ENCODE measurements around the gene CYLD. TPM values are rescaled to one million over a fixed set of nuclear protein-coding genes. Genes with fewer than 3 reads are reported as not detected.
A peak's percentile ranks its signal among the peaks of the same experiment; 100 is the strongest.

Gene CYLD
- total RNA-seq, 1 donor = 61.9 TPM

DNA sequence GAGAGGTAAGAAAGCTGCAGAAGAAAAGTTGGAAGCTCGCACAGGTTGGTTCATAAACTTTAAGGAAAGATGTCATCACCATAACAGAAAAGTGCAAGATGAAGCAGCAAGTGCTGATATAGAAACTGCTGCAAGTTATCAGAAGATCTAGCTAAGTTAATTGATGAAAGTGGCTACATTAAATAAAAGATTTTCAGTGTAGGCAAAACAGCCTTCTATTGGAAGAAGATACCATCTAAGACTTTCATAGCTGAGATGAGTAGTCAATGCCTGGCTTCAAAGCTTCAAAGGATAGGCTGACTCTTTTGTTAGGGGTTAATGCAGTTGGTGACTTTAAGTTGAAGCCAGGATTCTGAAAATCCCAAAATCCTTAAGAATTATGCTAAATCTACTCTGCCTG lies 24.0 kb downstream of the CYLD start:
- TF ChIP-seq, protein P1, sequence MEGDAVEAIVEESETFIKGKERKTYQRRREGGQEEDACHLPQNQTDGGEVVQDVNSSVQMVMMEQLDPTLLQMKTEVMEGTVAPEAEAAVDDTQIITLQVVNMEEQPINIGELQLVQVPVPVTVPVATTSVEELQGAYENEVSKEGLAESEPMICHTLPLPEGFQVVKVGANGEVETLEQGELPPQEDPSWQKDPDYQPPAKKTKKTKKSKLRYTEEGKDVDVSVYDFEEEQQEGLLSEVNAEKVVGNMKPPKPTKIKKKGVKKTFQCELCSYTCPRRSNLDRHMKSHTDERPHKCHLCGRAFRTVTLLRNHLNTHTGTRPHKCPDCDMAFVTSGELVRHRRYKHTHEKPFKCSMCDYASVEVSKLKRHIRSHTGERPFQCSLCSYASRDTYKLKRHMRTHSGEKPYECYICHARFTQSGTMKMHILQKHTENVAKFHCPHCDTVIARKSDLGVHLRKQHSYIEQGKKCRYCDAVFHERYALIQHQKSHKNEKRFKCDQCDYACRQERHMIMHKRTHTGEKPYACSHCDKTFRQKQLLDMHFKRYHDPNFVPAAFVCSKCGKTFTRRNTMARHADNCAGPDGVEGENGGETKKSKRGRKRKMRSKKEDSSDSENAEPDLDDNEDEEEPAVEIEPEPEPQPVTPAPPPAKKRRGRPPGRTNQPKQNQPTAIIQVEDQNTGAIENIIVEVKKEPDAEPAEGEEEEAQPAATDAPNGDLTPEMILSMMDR (IDR thresholded peaks at IDR 0.05; ENCODE audit: extremely low read depth, low read depth, low read length) = no peak
- peaks cover 69% of the 10 kb centered on the region for H3K79me2 ChIP-seq (ENCODE audit: insufficient read depth, low read length)

DNA sequence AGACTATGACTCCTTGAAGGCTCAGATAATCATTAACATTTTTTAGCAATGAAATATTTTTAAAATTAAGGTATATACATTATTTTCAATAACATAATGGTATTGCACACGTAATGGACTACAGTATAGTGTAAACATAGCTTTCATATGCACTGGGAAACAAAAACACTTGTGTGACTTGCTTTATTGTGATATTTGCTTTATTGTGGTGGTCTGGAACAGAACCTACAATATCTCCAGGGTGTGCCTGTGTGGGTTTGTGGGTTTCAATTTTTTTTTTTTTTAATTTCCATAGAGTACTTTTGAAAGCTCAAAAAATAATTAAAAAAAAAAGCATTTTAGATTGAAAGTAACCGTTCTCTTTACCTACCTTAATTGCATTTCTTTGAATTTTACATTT lies 25.3 kb downstream of the CYLD start:
- H4K20me1 ChIP-seq (ENCODE audit: insufficient read depth, low read length) = peaks cover 5% of the 10 kb centered on the region
- H3K4me1 ChIP-seq (ENCODE audit: insufficient read depth, low read length) = peaks cover 11% of the 10 kb centered on the region
- H3K79me2 ChIP-seq (ENCODE audit: insufficient read depth, low read length) = peaks cover 64% of the 10 kb centered on the region
- H3K4me3 ChIP-seq (ENCODE audit: insufficient read depth, low read length) = no peak overlapping the region
- peaks cover 6% of the 10 kb centered on the region for H3K9me3 ChIP-seq (ENCODE audit: low read depth, low read length)
- H3K27me3 ChIP-seq (ENCODE audit: insufficient read depth, low read length) = no peaks in the 10 kb centered on the region
- no peak overlapping the region for H2AFZ ChIP-seq (ENCODE audit: low read length)
- no peak overlapping the region for H3K27ac ChIP-seq (ENCODE audit: low read depth, low read length)
- H3K36me3 ChIP-seq (ENCODE audit: insufficient read depth, low read length) = peaks cover 29% of the 10 kb centered on the region
- DNase-seq (ENCODE audit: insufficient read length, low spot score, missing footprints) = no peak
- H3K4me2 ChIP-seq (ENCODE audit: insufficient read depth, low read length) = no peak overlapping the region
- TF ChIP-seq, protein P1 (IDR thresholded peaks at IDR 0.05; ENCODE audit: extremely low read depth, low read depth, low read length) = no peak

More for the DNA sequence above, 24.0 kb downstream of the CYLD start:
- no peak overlapping the region for H3K4me2 ChIP-seq (ENCODE audit: insufficient read depth, low read length)
- peaks cover 5% of the 10 kb centered on the region for H4K20me1 ChIP-seq (ENCODE audit: insufficient read depth, low read length)
- H3K36me3 ChIP-seq (ENCODE audit: insufficient read depth, low read length) = peaks cover 29% of the 10 kb centered on the region
- no peak for DNase-seq (ENCODE audit: insufficient read length, low spot score, missing footprints)
- peaks cover 6% of the 10 kb centered on the region for H3K9me3 ChIP-seq (ENCODE audit: low read depth, low read length)
- H2AFZ ChIP-seq (ENCODE audit: low read length) = no peak overlapping the region
- H3K4me1 ChIP-seq (ENCODE audit: insufficient read depth, low read length) = peaks cover 9% of the 10 kb centered on the region
- H3K27ac ChIP-seq (ENCODE audit: low read depth, low read length) = no peak overlapping the region
- no peak overlapping the region for H3K4me3 ChIP-seq (ENCODE audit: insufficient read depth, low read length)
- no peaks in the 10 kb centered on the region for H3K27me3 ChIP-seq (ENCODE audit: insufficient read depth, low read length)

DNA sequence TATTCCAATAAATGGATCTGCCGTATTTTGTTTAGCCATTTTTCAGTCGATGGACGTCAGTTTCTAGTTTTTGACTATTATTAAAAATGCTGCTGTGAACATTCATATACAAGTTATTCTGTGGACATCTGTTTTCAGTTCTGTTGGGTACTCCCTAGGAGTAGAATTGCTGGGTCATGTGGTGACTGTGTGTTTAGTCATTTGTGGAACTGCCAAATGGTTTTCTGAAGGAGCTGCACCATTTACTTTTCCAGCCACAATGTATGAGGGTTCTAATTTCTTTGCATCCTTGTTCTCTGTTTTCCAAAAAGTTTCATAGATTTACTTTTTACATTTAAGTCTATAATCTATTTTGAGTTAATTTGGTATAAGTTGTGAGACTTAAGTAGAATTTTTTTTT lies 29.5 kb downstream of the CYLD start:
- no peaks in the 10 kb centered on the region for H3K9me3 ChIP-seq (ENCODE audit: low read depth, low read length)
- peak overlapping the region; percentile 72 for H3K27ac ChIP-seq (ENCODE audit: low read depth, low read length)
- no peaks in the 10 kb centered on the region for H4K20me1 ChIP-seq (ENCODE audit: insufficient read depth, low read length)
- TF ChIP-seq, protein P1 (IDR thresholded peaks at IDR 0.05; ENCODE audit: extremely low read depth, low read depth, low read length) = no peak
- H2AFZ ChIP-seq (ENCODE audit: low read length) = no peak overlapping the region
- DNase-seq (ENCODE audit: insufficient read length, low spot score, missing footprints) = peak; percentile 57
- no peak overlapping the region for H3K4me3 ChIP-seq (ENCODE audit: insufficient read depth, low read length)
- H3K4me1 ChIP-seq (ENCODE audit: insufficient read depth, low read length) = peaks cover 3% of the 10 kb centered on the region
- peaks cover 20% of the 10 kb centered on the region for H3K36me3 ChIP-seq (ENCODE audit: insufficient read depth, low read length)
- H3K27me3 ChIP-seq (ENCODE audit: insufficient read depth, low read length) = no peaks in the 10 kb centered on the region
- H3K4me2 ChIP-seq (ENCODE audit: insufficient read depth, low read length) = no peak overlapping the region
- peaks cover 63% of the 10 kb centered on the region for H3K79me2 ChIP-seq (ENCODE audit: insufficient read depth, low read length)

DNA sequence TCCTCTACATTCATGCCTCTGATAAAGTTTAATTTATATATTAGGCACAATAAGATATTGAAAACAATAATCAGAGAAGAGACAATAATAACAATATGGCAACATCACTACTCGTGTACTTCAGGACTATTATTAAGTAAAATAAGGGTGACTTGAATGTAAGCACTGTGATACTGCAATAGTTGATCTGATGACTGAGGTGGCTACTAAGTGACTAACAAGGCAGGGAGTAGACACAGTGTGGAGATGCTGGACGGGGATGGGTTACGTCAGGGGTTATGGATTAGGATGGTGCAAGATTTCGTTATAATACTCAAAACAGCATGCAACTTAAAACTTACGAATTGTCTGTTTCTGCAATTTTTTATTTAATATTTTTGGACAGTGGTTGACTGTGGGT lies 32.5 kb downstream of the CYLD start:
- TF ChIP-seq, protein P1 (IDR thresholded peaks at IDR 0.05; ENCODE audit: extremely low read depth, low read depth, low read length) = no peak
- no peak overlapping the region for H3K4me3 ChIP-seq (ENCODE audit: insufficient read depth, low read length)
- H2AFZ ChIP-seq (ENCODE audit: low read length) = no peak overlapping the region
- peaks cover 3% of the 10 kb centered on the region for H3K4me1 ChIP-seq (ENCODE audit: insufficient read depth, low read length)
- H3K27me3 ChIP-seq (ENCODE audit: insufficient read depth, low read length) = no peaks in the 10 kb centered on the region
- peaks cover 46% of the 10 kb centered on the region for H3K79me2 ChIP-seq (ENCODE audit: insufficient read depth, low read length)
- no peaks in the 10 kb centered on the region for H3K9me3 ChIP-seq (ENCODE audit: low read depth, low read length)
- H3K27ac ChIP-seq (ENCODE audit: low read depth, low read length) = no peak overlapping the region
- H3K4me2 ChIP-seq (ENCODE audit: insufficient read depth, low read length) = no peak overlapping the region
- no peaks in the 10 kb centered on the region for H4K20me1 ChIP-seq (ENCODE audit: insufficient read depth, low read length)
- no peak for DNase-seq (ENCODE audit: insufficient read length, low spot score, missing footprints)
- H3K36me3 ChIP-seq (ENCODE audit: insufficient read depth, low read length) = peaks cover 10% of the 10 kb centered on the region

Data from osteoblast (primary cell).